ENCODE measurements around the gene CALD1. TPM values are rescaled to one million over a fixed set of nuclear protein-coding genes. Genes with fewer than 3 reads are reported as not detected.

CALD1 gene
- polyA plus RNA-seq, 6 donors from 2014 or later = 0.12 to 1.3 (median 0.64) TPM; not detected in 1

- ATAC-seq (ENCODE audit: low read depth in 2 of 2) (no peak), DNase-seq (no peak)
- Mint-ChIP-seq H3K4me1 (no peaks in the 10 kb centered on the region), H3K36me3 (no peaks in the 10 kb centered on the region), H3K9me3 (no peaks in the 10 kb centered on the region), H3K27me3 (peaks cover 3 to 17% (median 7%) of the 10 kb centered on the region in 3 donors), H3K27ac (no peak overlapping the region), H3K4me3 (no peak overlapping the region)
Observed at GRCh38 chr7:134747326-134747725, 32.1 kb upstream of the CALD1 start.

- ATAC-seq (ENCODE audit: low read depth in 2 of 2) (peak; percentile 35 to 49), DNase-seq (no peak)
- Mint-ChIP-seq H3K4me1 (no peaks in the 10 kb centered on the region), H3K36me3 (no peaks in the 10 kb centered on the region), H3K27me3 (peaks cover 0 to 17% (median 7%) of the 10 kb centered on the region in 3 donors), H3K4me3 (no peak overlapping the region), H3K9me3 (no peaks in the 10 kb centered on the region), H3K27ac (no peak overlapping the region)
Observed at GRCh38 chr7:134750083-134751062, 29.1 kb upstream of the CALD1 start.

GRCh38 chr7:134752006-134752760, 27.3 kb upstream of the CALD1 start:
- no peaks in the 10 kb centered on the region for H3K4me1 Mint-ChIP-seq
- no peak overlapping the region for H3K27ac Mint-ChIP-seq

GRCh38 chr7:134755422-134756022, 23.9 kb upstream of the CALD1 start:
- ATAC-seq (ENCODE audit: low read depth in 2 of 2) (no peak), DNase-seq (no peak)
- Mint-ChIP-seq H3K27ac (no peak overlapping the region), H3K36me3 (no peaks in the 10 kb centered on the region), H3K4me3 (no peak overlapping the region), H3K9me3 (no peaks in the 10 kb centered on the region), H3K4me1 (peaks cover 2 to 7% (median 7%) of the 10 kb centered on the region in 3 donors), H3K27me3 (no peaks in the 10 kb centered on the region)

More at GRCh38 chr7:134752006-134752760, 27.3 kb upstream of the CALD1 start:
- DNase-seq (no peak), ATAC-seq (ENCODE audit: low read depth in 2 of 2) (no peak)
- no peak overlapping the region for H3K4me3 Mint-ChIP-seq
- no peaks in the 10 kb centered on the region for H3K36me3 Mint-ChIP-seq
- H3K27me3 Mint-ChIP-seq = peaks cover 0 to 4% (median 0%) of the 10 kb centered on the region in 3 donors
- H3K9me3 Mint-ChIP-seq = no peaks in the 10 kb centered on the region

- DNase-seq = no peak
- Mint-ChIP-seq H3K27me3 (no peaks in the 10 kb centered on the region), H3K9me3 (no peaks in the 10 kb centered on the region), H3K27ac (no peak overlapping the region), H3K4me1 (peaks cover 6 to 12% (median 11%) of the 10 kb centered on the region in 3 donors), H3K36me3 (no peaks in the 10 kb centered on the region), H3K4me3 (no peak overlapping the region)
- no peak for ATAC-seq (ENCODE audit: low read depth in 2 of 2)
Observed at GRCh38 chr7:134757938-134758337, 21.5 kb upstream of the CALD1 start.

- no peak overlapping the region for H3K4me3 Mint-ChIP-seq
- ATAC-seq (ENCODE audit: low read depth in 2 of 2) (no peak), DNase-seq (no peak)
- no peaks in the 10 kb centered on the region for H3K27me3 Mint-ChIP-seq
- H3K9me3 Mint-ChIP-seq = no peaks in the 10 kb centered on the region
- no peak overlapping the region for H3K27ac Mint-ChIP-seq
- peaks cover 6 to 12% (median 11%) of the 10 kb centered on the region in 3 donors for H3K4me1 Mint-ChIP-seq
- H3K36me3 Mint-ChIP-seq = no peaks in the 10 kb centered on the region
Observed at GRCh38 chr7:134758981-134759380, 20.5 kb upstream of the CALD1 start.

GRCh38 chr7:134761266-134761665, 18.2 kb upstream of the CALD1 start:
- peaks cover 0 to 6% of the 10 kb centered on the region in 2 donors for H3K36me3 Mint-ChIP-seq
- peaks cover 8 to 18% (median 17%) of the 10 kb centered on the region in 3 donors for H3K4me1 Mint-ChIP-seq
- H3K9me3 Mint-ChIP-seq = peaks cover 0 to 2% (median 0%) of the 10 kb centered on the region in 7 donors
- no peak overlapping the region for H3K4me3 Mint-ChIP-seq
- no peaks in the 10 kb centered on the region for H3K27me3 Mint-ChIP-seq
- no peak for DNase-seq
- ATAC-seq (ENCODE audit: low read depth in 2 of 2) = no peak
- H3K27ac Mint-ChIP-seq = no peak overlapping the region

- H3K36me3 Mint-ChIP-seq = peaks cover 0 to 6% of the 10 kb centered on the region in 2 donors
- DNase-seq (no peak), ATAC-seq (ENCODE audit: low read depth in 2 of 2) (no peak)
- H3K27me3 Mint-ChIP-seq = no peaks in the 10 kb centered on the region
- H3K4me3 Mint-ChIP-seq = no peak overlapping the region
- peaks cover 33 to 44% (median 42%) of the 10 kb centered on the region in 3 donors for H3K4me1 Mint-ChIP-seq
- no peak overlapping the region for H3K27ac Mint-ChIP-seq
- peaks cover 0 to 2% (median 0%) of the 10 kb centered on the region in 7 donors for H3K9me3 Mint-ChIP-seq
Observed at GRCh38 chr7:134763960-134764359, 15.5 kb upstream of the CALD1 start.

GRCh38 chr7:134764365-134764764, 15.1 kb upstream of the CALD1 start:
- ATAC-seq (ENCODE audit: low read depth in 2 of 2) (no peak), DNase-seq (no peak)
- no peaks in the 10 kb centered on the region for H3K27me3 Mint-ChIP-seq
- peaks cover 0 to 2% (median 0%) of the 10 kb centered on the region in 7 donors for H3K9me3 Mint-ChIP-seq
- H3K36me3 Mint-ChIP-seq = peaks cover 0 to 6% of the 10 kb centered on the region in 2 donors
- peaks cover 33 to 44% (median 42%) of the 10 kb centered on the region in 3 donors for H3K4me1 Mint-ChIP-seq
- peak overlapping the region in 1 of 8 donors; percentile 32 for H3K4me3 Mint-ChIP-seq
- H3K27ac Mint-ChIP-seq = peak overlapping the region in 1 of 6 donors; percentile 81

- peak; percentile 51 for DNase-seq
Observed at GRCh38 chr7:134766779-134767519, 12.5 kb upstream of the CALD1 start.

GRCh38 chr7:134767520-134768168, 11.8 kb upstream of the CALD1 start:
- Mint-ChIP-seq H3K36me3 (peaks cover 0 to 6% of the 10 kb centered on the region in 2 donors), H3K4me1 (peaks cover 34 to 39% (median 36%) of the 10 kb centered on the region in 3 donors), H3K4me3 (peak overlapping the region; percentile 38 to 81 (median 73)), H3K9me3 (peaks cover 0 to 2% (median 0%) of the 10 kb centered on the region in 7 donors), H3K27ac (peak overlapping the region; percentile 77 to 98 (median 94)), H3K27me3 (no peaks in the 10 kb centered on the region)
- ATAC-seq (ENCODE audit: low read depth in 2 of 2) = peak; percentile 70 to 73
- peak; percentile 34 for DNase-seq

More at GRCh38 chr7:134766779-134767519, 12.5 kb upstream of the CALD1 start:
- peak; percentile 88 to 92 for ATAC-seq (ENCODE audit: low read depth in 2 of 2)
- H3K4me3 Mint-ChIP-seq = peak overlapping the region; percentile 38 to 81 (median 73)
- peak overlapping the region; percentile 77 to 98 (median 94) for H3K27ac Mint-ChIP-seq
- peaks cover 34 to 39% (median 36%) of the 10 kb centered on the region in 3 donors for H3K4me1 Mint-ChIP-seq
- H3K36me3 Mint-ChIP-seq = peaks cover 0 to 6% of the 10 kb centered on the region in 2 donors
- no peaks in the 10 kb centered on the region for H3K27me3 Mint-ChIP-seq
- peaks cover 0 to 2% (median 0%) of the 10 kb centered on the region in 7 donors for H3K9me3 Mint-ChIP-seq

GRCh38 chr7:134768243-134768642, 11.2 kb upstream of the CALD1 start:
- no peaks in the 10 kb centered on the region for H3K27me3 Mint-ChIP-seq
- peaks cover 0 to 2% (median 0%) of the 10 kb centered on the region in 7 donors for H3K9me3 Mint-ChIP-seq
- peaks cover 34 to 39% (median 36%) of the 10 kb centered on the region in 3 donors for H3K4me1 Mint-ChIP-seq
- H3K4me3 Mint-ChIP-seq = no peak overlapping the region
- DNase-seq = no peak
- peak overlapping the region in 5 of 6 donors; percentile 23 to 96 (median 84) for H3K27ac Mint-ChIP-seq
- H3K36me3 Mint-ChIP-seq = peaks cover 0 to 6% of the 10 kb centered on the region in 2 donors
- ATAC-seq (ENCODE audit: low read depth in 2 of 2) = no peak

All from naive B cell (primary cell).